GM21737 (cell line): ENCODE results near the gene GJB2.
"Not testable (repeated sequence)": the region's sequence is repeated elsewhere in the genome, so short reads cannot be mapped to it uniquely, and the experiment has no call there.

Experiments
- ATAC-seq: cut with Tn5 transposase; IDR thresholded peaks from one replicate; pipeline ENCODE4 v1.9.1; 2021; ENCODE audit warnings: mild to moderate bottlenecking, moderate library complexity; ENCODE audit not compliant: unreplicated experiment

GJB2 gene

DNA sequence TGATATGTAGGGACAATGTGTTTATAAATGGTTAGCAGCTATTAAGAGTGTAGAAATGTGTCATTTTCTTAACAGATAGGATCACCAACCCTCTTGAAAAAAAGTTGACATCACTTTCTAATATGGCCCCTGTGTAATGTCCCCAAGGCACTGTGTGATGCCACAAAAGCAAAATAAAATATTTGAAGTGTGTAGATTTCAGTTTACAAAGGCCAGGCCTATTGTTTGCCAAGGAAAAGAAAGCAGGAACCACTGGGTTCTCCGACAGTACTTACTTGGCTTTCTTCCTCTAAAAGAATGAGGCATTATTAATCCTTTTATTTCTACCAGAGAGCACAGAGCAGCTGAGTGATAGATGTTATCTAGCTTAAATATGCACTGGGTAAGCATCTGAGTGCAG lies 21.4 kb downstream of the GJB2 start:
- no peak for ATAC-seq

DNA sequence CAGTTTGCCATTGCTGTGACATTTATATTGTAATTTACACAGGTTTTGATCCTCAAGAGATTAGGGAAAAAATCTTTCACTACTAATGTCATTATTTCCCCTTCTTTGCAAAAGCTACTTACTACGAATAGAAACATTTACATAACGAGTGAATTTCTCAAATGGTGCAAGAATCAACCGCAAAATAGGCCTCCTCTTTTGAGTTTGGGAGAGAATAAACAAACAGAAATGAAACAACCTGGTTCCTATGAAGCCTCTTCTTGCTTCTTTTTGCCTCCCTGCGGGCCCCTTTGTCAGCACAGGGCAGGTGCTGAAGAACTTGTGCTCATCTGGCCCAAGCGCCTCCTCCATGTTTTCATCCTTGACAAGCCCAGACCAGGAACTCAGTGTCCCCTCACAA lies 21.8 kb downstream of the GJB2 start:
- ATAC-seq = no peak

DNA sequence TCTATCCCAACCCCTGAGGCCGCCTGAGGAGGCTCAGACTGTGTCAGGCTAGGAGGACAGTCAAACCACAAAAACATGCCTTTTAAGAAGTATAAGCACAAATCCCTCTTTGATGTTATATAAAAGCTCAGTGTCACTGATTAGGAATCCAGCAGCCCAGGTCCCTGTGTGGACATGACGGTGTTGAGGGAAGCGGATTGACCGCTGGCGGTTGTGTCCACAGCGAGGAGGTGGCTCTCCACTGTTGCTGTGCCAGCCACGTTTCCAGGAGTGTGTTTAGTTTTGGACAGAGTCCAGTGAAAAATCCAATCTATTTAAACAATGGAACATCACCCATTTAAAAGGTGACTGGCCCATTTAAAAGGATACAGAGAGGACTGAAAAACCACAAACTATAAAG lies 24.3 kb downstream of the GJB2 start:
- ATAC-seq = no peak

DNA sequence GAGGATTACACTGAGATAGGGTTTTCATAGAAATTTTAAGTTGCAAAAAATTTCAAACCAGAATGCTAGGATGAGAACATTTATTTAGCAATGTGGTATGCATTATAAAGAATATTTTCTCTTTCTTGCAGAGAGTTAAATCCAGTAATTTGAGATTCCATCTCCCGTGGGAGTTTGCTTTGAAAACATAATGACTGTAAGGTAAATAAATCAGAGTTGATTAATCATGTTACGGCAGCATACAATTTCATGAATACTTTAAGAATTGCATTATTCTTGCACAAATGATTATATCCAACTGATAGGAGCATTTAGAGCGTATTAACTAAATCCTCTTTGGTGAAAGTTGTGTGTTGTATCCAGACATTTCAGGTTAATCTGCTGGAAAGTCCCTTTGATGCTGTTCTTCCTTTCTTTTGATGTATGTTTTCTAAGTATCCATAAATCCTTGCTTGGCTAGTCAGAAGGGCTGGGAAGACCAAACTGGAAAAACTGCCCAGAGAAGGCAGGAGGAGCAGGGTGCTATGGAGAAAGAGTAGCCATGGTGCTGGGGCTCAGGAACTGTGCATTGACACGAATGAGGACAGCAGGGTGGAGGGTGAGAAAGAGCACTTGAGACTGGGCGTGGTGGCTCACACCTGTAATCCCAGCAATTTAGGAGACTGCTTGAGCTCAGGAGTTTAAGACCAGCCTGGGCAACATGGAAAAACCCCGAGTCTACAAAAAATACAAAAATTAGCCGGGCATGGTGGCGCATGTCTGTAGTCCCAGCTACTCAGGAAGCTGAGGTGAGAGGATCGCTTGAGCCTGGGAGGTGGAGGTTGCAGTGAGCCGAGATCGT lies 27.1 kb downstream of the GJB2 start:
- ATAC-seq = no peak

DNA sequence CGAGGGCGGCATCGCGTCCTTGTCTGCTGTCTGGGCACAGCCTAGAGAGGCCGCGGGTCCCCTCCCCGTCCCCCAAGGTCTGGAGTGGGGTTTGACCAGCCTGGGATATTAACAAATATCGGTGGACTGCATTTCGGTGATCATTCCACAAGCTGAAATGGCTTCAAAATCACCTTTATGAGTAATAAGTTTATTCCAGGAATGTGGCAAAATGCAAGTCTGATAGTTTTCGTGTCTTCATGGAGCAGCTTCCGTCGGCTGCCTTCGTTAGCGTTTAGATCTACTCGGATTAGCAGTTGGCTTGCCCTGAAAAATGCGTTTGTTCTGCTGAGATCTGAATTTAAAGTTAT lies 30.8 kb downstream of the GJB2 start:
- no peak for ATAC-seq

DNA sequence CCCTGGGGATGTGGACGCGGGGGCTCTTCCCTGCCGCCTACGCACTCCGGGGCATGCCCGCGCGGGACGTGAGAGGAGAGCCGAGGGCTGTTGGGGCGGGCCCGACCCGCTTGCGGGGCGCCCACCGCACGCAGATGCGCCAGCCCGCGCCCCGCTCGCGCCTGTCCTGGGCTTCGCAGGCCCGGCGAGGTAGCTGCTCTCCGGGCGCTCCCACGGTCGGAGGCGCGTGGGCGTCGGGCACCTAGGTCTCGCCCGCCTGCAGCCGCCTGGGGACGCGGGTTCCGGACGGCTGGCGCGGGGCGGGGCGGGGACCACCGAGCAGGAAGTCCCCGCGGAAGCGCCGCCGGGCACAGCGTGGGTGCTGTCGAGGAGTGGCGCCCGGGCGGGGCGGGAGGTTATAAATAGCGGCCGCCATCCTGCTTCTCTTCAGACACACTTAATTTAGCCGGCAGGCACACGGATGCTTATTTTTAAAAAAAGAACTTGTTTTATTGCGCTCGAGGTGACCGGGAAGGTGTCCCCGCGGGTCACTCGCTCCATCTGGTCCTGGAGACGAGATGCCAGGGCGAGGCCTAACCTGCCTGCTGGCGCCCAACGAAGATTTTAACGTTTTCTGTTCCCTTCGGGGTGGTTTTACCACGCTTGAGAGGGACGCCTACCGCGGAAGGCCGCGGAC lies 31.3 kb downstream of the GJB2 start:
- peak; percentile 46 for ATAC-seq

DNA sequence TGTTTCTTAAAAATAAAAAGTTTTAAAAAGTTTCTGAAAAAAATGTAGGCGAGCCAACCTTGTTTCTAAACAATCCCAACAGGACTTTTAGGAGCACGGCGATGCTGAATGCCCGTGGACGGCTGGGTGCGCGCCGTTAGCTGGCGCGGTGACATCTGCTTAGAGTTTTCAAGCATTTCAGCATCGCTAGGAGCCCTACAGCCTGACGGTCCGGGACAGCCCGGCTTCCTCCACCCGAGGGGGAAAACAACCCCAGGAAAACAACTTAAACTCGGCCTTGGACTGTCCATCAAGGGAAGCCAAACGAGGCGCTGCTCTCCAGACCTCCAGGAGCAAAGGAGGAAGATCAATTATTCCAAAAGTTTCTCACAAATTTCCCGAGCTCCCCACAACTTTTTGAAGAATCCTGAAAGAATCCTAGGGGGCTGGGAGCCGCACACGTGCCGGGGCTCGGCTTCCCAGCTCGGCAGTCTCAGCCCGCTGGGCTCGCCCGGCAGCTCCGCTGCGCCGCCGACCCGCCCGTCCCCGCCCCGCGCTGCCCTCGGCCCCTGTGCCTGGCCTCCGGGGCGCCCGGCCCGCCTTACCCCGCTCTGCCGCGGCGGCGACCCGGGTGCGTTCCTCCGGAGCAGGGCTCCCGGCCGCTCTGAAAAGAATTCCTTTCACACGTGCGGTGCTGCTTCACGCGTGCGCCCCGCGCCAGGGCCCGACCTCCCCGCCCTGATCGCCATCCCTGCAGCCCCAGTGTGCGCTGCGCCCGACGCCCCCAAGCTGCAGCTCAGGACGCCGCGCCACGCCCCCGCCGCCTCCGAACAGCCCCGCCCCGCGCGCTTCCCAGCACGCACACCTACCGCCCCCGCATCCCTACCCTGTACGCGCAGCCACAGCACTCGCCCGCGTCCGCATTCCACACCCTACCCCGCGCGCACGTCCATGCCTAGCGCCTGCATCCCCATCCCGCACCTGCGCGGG lies 32.1 kb downstream of the GJB2 start, which contains the start of gene GJA3:
Gene GJA3 (minus strand): TSS at position 747 of the 969 bp plus-strand sequence. CDS start 17,764 bp downstream, outside the sequence.
- ATAC-seq = peak; percentile 55

DNA sequence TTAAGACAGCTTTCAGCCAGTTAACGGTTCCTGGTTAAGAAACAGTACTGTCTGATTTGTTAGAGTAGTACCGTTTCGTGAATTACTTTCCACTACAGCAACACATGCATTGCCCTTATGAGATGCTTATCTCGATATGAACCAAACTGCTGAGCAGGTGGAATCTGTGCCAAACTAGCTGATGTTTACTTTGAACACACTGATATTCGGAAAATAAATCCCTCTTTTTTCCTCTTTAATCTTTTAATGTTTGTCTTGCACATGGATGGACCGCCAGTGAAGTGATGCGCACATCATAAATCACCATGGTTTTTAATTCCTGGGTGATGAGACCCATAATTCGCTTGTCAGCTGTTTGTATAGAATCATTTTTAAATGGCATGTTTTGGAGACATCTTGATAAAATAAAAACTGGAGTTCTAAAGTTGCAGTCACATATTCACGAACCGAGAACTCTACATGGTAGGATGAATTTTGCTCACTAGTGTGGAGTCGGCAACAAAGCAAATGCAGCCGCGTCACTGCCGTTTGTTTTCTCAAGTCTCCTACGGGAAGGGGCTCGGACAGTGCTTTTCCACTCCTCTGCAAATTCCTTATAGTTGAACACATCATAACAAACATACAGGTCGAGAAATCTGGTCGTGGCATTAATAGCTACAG lies 33.0 kb downstream of the GJB2 start:
- ATAC-seq = no peak

DNA sequence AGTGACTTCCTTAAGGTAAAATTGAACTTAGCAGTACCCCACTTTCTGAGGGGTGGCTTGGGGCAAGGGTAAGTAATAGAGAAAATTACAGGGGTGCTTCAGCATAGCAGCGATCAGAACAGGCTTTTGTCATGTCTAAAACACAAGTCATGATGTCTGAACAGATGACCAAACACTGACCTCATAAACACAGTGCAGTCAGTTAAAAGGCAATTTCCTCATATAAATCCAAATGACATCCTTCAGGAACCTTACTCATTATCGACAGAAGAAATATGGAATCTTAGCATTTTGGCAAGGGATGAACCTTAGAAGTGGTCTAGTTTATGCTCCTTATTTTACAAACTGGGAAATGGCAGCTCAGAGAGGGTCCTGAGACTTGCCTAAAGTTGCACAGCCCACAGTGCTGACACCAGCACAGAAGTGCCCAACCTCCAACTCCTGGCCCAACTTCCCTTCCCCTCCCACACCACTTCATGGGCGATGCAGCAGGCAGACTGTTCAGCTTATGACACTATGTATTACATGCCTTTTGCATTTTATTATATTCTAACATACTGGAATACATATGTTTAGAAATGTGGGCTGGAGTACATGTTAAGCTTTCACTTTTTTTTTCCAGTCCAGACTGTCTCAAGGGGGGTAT lies 35.5 kb downstream of the GJB2 start:
- ATAC-seq = no peak

DNA sequence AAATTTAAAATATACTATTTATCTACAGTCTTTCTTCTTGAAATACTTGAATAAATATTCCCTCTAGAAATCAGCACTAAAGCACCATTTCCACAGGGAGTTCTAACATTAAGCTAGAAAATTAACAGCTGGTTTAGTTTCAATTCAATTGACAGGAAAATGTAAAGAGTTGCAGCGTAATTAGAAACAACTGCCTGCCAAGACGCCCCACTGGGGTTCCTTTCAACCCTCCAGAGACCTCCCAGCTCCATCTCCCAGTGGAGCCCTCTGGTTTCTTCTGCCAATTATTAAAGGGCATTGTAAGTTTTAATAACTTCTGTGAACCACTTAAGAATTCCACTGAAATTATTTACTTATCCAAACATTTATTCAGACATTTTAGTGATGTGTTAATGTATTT lies 36.0 kb downstream of the GJB2 start:
- no peak for ATAC-seq

DNA sequence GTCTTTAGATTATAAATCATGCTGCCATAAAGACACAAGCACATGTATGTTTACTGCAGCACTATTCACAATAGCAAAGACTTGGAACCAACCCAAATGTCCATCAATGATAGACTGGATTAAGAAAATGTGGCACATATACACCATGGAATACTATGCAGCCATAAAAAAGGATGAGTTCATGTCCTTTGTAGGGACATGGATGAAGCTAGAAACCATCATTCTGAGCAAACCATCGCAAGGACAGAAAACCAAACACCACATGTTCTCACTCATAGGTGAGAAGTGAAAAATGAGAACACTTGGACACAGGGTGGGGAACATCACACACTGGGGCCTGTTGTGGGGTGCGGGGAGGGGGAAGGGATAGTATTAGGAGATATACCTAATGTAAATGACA lies 39.4 kb downstream of the GJB2 start:
- ATAC-seq = not testable (repeated sequence)

DNA sequence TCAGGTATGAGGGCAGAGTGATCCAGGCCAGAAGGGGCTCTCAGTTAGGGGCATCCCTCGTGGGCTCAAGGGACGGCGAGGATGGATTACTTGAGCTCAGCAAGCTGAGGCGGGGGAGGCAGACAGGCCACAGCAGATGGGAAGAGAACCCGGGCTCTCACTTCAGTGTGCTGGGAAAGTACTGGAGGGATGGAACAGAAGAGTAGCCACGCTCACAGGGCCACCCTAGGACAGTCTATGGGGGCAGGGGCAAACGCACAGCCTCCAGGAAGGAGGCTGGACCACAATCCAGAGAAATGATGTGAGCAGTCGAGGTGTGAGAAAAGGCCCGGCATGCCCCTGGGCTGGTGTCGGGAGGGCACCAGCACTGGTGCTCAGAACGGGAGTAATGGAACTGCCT lies 41.1 kb downstream of the GJB2 start:
- ATAC-seq = no peak

DNA sequence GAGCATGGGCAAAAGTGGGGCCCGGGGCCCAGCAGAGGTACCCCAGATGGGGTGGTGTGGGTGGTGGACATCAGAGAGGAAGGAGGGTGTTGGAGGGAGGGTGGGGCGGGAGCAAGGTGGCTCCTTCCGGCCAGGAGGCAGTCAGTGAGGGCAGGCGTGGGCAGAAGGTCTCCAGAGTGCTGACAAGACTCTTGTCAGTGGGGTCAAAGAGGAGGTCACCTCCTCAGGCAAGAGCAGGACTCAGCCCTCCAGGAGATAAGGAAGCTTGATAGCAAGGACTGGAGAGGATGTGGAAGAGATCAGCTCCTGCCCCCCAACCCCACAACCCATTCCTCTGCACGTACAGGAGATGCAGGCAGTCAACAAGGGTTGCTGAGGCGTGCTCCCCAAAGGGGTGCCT lies 41.7 kb downstream of the GJB2 start:
- no peak for ATAC-seq

DNA sequence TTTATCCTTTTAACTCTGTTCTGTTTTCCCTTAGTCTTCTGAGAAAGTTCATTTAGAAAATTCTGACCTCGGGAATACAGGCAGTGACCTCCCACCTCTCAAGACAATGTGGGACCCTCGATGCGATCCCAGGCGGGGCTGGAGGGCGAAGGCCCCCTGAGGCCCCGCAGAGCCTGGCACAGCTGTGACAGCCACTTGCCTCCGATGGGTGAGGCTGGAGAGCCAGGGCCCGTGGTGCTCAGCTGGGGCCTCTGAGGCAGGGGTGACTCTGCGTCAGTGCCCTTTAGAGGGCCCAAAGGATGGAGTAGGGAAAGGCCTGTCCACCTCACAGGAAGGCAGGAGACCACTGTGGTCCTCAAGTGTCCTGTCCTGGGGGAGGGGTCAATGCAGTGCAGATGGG lies 42.2 kb downstream of the GJB2 start:
- ATAC-seq = no peak

DNA sequence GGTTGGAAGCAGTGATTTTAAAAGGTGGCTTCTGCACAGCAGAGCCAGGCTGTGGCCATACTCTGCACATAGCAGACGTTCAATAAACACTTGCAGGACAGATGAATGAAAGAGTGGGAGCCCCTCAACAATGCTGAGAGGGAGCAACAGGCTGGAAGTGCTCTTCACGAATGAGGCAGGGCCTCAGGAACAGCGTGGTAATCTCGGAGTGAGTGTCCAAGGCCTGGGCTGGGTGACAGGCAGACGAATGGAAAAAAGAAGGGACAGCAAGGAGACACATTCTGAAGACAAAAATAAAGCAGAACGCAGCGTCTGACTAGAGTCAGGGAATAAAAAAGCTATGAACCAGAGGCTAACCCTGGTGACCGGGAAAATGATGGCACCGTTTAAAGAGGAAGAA lies 43.0 kb downstream of the GJB2 start:
- ATAC-seq = no peak

DNA sequence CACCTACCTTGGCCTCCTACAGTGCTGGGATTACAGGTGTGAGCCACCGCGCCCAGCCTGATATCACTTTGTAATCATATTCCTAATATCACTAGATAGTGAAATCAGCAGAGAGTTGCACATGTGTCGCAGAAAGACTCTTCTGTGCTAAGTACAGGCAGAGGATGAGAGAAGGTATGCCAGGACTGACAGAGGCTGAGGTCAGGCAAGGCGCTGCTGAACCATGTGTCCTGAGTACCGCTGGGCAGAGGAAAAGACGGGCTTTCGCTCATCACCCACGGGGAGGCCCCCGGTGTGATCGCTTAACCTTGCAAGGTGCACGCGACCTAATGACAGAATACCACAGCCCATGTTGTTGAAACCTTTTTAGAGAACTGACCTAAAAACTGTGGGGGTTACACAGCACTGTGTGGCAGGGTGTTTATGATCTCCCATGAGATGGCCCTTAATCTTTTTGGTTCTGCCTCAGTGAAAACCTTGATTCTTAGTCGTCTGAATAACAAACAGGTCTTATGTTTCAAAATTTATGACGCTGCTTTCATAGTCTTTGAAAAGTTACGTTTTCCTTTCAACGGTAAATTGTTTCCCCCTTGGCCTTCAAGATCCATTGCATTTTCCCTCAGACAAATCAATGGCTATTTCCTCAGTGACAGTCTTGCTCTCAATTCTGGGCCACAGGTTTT lies 44.1 kb downstream of the GJB2 start:
- no peak for ATAC-seq

DNA sequence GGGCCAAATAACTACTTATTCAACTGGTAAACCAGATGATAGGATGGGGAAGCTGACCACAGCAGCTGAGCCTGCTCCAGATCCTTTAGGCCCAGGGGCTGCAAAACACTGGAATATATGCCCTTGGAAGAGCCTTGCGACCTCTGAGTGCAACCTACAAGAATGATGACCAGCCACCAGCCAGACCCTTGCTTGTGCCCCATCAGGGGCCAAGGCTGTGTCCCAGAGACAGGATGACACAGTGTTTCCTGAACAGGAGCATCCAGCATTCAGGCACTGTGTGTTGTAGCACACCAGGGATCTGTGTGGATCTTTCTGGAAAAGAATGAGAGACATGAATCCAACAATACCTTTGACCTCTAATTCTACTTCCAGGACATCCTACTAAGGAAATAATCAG lies 46.4 kb downstream of the GJB2 start:
- ATAC-seq = no peak

DNA sequence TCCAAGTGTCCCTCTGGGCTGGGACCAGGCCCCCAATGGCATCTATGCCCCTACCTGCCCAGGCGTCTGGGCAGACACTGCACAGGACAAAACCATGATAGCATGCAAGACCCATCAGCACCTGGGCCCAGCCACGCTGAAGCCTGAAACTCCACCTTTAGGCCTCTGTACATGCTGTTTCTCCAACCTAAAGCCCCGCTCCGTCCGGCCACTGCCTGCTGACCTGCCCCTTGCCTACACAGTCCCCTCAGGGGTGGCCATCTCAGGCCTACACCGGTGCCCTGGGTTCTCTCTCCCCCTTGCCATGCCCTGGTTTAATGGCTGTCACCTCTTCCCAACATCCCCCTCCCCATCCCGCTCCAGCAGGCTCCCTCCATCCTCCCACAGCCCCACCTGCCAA lies 47.2 kb downstream of the GJB2 start:
- no peak for ATAC-seq

DNA sequence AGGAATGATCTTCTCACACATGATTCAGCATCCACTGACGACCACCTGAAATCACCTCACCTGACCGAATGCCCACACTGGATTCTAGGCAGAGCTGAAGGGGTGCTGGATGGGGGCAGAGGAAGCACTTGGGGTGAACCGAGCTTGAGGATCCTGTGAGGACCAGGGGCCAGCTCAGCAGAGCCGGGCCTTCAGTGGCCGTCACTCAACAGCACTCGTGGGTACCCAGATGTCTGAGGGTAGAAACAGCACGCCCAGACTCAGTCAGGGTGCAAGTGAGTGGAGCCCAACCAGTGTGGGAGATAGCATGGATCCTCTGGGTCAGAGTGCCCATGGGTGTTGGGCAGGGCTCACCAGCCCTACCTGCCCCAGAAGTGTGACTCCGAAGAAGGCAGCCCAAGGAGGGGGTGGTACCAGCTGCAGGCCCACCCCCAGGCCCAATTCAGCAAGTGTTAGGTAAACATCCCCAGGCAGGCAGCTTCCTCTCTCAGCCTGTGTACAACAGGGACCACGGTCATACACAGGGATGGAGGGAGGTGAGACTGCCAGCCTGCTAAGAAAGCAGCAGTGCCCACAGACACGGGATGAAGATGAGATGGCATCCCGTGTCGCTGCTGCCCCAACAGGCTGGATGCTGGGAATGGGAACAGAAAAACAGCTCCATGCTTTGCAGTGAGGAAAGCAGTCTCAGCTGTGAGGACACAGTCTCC lies 48.4 kb downstream of the GJB2 start:
- ATAC-seq = no peak
